ENCODE measurements around the gene CMIP.

GRCh38 chr16:81665588-81665987, 221.0 kb downstream of the CMIP start:
- TF ChIP-seq TEAD4 (CRISPR knock-in tag; IDR thresholded peaks at IDR 0.05) (no peak), CTCF (IDR thresholded peaks at IDR 0.05) (no peak), ZNF138 (CRISPR knock-in tag; conservative IDR thresholded peaks at IDR 0.05) (no peak), ZNF512 (CRISPR knock-in tag; IDR thresholded peaks at IDR 0.05; ENCODE audit: borderline replicate concordance) (no peak), SP1 (CRISPR knock-in tag; conservative IDR thresholded peaks at IDR 0.05) (no peak), EMX1 (CRISPR knock-in tag; IDR thresholded peaks at IDR 0.05) (no peak), RELA (CRISPR knock-in tag; IDR thresholded peaks at IDR 0.05; ENCODE audit: borderline replicate concordance) (no peak), ELF4 (CRISPR knock-in tag; IDR thresholded peaks at IDR 0.05; ENCODE audit: low read depth) (no peak), NFE2L1 (CRISPR knock-in tag; IDR thresholded peaks at IDR 0.05) (no peak), PRDM15 (CRISPR knock-in tag; IDR thresholded peaks at IDR 0.05) (no peak), GRHL2 (CRISPR knock-in tag; IDR thresholded peaks at IDR 0.05; ENCODE audit: insufficient replicate concordance, severe bottlenecking) (no peak)

Measured in WTC11 (cell line).